Measurements from ENCODE around the gene CALN1. TPM values are rescaled to one million over a fixed set of nuclear protein-coding genes. Genes with fewer than 3 reads are reported as not detected.

CALN1 gene
- total and polyA plus RNA-seq, 9 of the 15 experiments (the other 6 are each of a cell fraction or from before 2014, with no cell fraction given) = 1.4 to 7.5 (median 3.3) TPM

DNA sequence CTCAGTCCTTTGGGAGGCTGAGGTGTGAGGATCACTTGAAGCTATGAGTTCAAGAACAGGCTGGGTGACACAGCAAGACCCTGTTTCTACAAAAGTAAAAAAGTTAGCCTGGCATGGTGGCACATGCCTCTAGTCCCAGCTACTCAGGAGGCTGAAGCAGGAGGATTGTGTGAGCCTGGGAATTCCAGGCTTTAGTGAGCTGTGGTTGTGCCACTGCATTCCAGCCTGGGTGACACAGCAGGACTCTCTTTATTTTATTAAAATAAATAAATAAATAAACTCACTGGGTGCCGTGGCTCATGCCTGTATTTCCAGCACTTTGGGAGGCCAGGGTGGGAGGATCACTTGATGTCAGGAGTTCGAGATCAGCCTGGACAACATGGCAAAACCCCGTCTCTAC, 607.9 kb downstream of the CALN1 start (continued):
- TF ChIP-seq SIN3A (IDR thresholded peaks at IDR 0.05; ENCODE audit: borderline replicate concordance in 2 of 2, control insufficient read depth in 1 of 2, low read depth in 2 of 2, low read length in 2 of 2) = no peak
- TF ChIP-seq, protein P1, sequence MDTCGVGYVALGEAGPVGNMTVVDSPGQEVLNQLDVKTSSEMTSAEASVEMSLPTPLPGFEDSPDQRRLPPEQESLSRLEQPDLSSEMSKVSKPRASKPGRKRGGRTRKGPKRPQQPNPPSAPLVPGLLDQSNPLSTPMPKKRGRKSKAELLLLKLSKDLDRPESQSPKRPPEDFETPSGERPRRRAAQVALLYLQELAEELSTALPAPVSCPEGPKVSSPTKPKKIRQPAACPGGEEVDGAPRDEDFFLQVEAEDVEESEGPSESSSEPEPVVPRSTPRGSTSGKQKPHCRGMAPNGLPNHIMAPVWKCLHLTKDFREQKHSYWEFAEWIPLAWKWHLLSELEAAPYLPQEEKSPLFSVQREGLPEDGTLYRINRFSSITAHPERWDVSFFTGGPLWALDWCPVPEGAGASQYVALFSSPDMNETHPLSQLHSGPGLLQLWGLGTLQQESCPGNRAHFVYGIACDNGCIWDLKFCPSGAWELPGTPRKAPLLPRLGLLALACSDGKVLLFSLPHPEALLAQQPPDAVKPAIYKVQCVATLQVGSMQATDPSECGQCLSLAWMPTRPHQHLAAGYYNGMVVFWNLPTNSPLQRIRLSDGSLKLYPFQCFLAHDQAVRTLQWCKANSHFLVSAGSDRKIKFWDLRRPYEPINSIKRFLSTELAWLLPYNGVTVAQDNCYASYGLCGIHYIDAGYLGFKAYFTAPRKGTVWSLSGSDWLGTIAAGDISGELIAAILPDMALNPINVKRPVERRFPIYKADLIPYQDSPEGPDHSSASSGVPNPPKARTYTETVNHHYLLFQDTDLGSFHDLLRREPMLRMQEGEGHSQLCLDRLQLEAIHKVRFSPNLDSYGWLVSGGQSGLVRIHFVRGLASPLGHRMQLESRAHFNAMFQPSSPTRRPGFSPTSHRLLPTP (IDR thresholded peaks at IDR 0.05; ENCODE audit: borderline replicate concordance, extremely low read depth, insufficient read length) = no peak
- no peak for TF ChIP-seq ZBTB7A (IDR thresholded peaks at IDR 0.05; ENCODE audit: borderline replicate concordance, control insufficient read depth, low read depth, low read length)
- TF ChIP-seq YY1 (IDR thresholded peaks at IDR 0.05; ENCODE audit: borderline replicate concordance in 1 of 3, control insufficient read depth in 1 of 3, extremely low read depth in 1 of 3, insufficient read depth in 3 of 3, insufficient read length in 1 of 3, insufficient replicate concordance in 2 of 3, low read depth in 1 of 3, low read length in 2 of 3) = no peak
- TF ChIP-seq FIP1L1 (IDR thresholded peaks at IDR 0.05; ENCODE audit: low read depth, low read length, poor library complexity, severe bottlenecking) = no peak
- TF ChIP-seq, protein P2, sequence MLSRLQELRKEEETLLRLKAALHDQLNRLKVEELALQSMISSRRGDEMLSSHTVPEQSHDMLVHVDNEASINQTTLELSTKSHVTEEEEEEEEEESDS (CRISPR knock-in tag; IDR thresholded peaks at IDR 0.05) = no peak
- no peak for TF ChIP-seq RUNX1 (IDR thresholded peaks at IDR 0.05; ENCODE audit: low read depth)
- TF ChIP-seq, protein P3, sequence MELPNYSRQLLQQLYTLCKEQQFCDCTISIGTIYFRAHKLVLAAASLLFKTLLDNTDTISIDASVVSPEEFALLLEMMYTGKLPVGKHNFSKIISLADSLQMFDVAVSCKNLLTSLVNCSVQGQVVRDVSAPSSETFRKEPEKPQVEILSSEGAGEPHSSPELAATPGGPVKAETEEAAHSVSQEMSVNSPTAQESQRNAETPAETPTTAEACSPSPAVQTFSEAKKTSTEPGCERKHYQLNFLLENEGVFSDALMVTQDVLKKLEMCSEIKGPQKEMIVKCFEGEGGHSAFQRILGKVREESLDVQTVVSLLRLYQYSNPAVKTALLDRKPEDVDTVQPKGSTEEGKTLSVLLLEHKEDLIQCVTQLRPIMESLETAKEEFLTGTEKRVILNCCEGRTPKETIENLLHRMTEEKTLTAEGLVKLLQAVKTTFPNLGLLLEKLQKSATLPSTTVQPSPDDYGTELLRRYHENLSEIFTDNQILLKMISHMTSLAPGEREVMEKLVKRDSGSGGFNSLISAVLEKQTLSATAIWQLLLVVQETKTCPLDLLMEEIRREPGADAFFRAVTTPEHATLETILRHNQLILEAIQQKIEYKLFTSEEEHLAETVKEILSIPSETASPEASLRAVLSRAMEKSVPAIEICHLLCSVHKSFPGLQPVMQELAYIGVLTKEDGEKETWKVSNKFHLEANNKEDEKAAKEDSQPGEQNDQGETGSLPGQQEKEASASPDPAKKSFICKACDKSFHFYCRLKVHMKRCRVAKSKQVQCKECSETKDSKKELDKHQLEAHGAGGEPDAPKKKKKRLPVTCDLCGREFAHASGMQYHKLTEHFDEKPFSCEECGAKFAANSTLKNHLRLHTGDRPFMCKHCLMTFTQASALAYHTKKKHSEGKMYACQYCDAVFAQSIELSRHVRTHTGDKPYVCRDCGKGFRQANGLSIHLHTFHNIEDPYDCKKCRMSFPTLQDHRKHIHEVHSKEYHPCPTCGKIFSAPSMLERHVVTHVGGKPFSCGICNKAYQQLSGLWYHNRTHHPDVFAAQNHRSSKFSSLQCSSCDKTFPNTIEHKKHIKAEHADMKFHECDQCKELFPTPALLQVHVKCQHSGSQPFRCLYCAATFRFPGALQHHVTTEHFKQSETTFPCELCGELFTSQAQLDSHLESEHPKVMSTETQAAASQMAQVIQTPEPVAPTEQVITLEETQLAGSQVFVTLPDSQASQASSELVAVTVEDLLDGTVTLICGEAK (IDR thresholded peaks at IDR 0.05) = no peak
- TF ChIP-seq, protein P3 (CRISPR knock-in tag; IDR thresholded peaks at IDR 0.05) = no peak
